HG03097 (cell line): Measurements from ENCODE around the gene FOXS1.

ENCODE experiments used
- ATAC-seq: cut with Tn5 transposase; IDR thresholded peaks from one replicate; pipeline ENCODE4 v1.9.1; 2021; ENCODE audit not compliant: unreplicated experiment, low FRiP score

The FOXS1 gene

GRCh38 chr20:31861385-31862156 is 16.2 kb upstream of the FOXS1 start:
- ATAC-seq, result no peak

GRCh38 chr20:31861135-31861384 is 15.7 kb upstream of the FOXS1 start:
- no peak for ATAC-seq

GRCh38 chr20:31860390-31861134 is 15.2 kb upstream of the FOXS1 start:
- ATAC-seq, result no peak

GRCh38 chr20:31859998-31860380 is 14.6 kb upstream of the FOXS1 start:
- no peak for ATAC-seq

GRCh38 chr20:31859266-31859997 is 14.0 kb upstream of the FOXS1 start:
- ATAC-seq, result no peak

- no peak for ATAC-seq
Measured at GRCh38 chr20:31858760-31859083, 13.3 kb upstream of the FOXS1 start.

GRCh38 chr20:31857861-31858759 is 12.7 kb upstream of the FOXS1 start:
- ATAC-seq, result no peak

- ATAC-seq, result no peak
Measured at GRCh38 chr20:31856516-31856915, 11.1 kb upstream of the FOXS1 start.

- no peak for ATAC-seq
Measured at GRCh38 chr20:31853481-31853880, 8.1 kb upstream of the FOXS1 start.

- no peak for ATAC-seq
Measured at GRCh38 chr20:31851240-31851955, 6.0 kb upstream of the FOXS1 start.

- no peak for ATAC-seq
Measured at GRCh38 chr20:31849306-31849930, 4.0 kb upstream of the FOXS1 start.

GRCh38 chr20:31848088-31848999 is 2.9 kb upstream of the FOXS1 start:
- ATAC-seq, result no peak

GRCh38 chr20:31846793-31847138 is 1.4 kb upstream of the FOXS1 start:
- no peak for ATAC-seq

- ATAC-seq, result no peak
Measured at GRCh38 chr20:31844737-31845299, 586 bp downstream of the FOXS1 start.

GRCh38 chr20:31843881-31844280 is 1.5 kb downstream of the FOXS1 start:
- no peak for ATAC-seq

GRCh38 chr20:31843288-31843687 is 2.1 kb downstream of the FOXS1 start:
- no peak for ATAC-seq

GRCh38 chr20:31842471-31843157 is 2.8 kb downstream of the FOXS1 start:
- ATAC-seq, result no peak

- ATAC-seq, result no peak
Measured at GRCh38 chr20:31841928-31842327, 3.5 kb downstream of the FOXS1 start.
